ENCODE measurements around the gene CCS. TPM values are rescaled to one million over a fixed set of nuclear protein-coding genes. Genes with fewer than 3 reads are reported as not detected.

The CCS gene
- total and polyA plus RNA-seq, 10 donors: 32.8 to 161 (median 44.5) TPM

DNA sequence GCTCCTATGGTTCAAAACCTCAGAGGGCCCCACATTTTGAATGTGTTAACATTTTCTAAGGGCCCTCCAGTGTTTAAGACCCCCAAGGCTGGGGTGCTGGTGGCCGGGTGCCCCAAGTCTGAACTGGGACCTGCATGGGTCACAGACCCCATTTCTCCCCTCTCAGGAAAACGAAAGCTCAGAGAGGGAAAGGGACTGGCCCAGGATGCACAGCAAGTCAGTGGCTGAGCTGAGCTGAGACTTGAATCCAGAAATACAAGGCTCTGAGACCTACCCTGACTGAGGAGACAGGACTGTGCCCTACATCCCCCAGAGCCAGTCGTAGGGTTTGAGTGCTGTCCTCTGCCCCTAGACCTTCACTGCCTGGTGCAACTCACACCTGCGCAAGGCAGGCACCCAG is 42.1 kb upstream of the CCS start:
- no peak for DNase-seq
- 80 to 91% (median 87%) methylated on average over 3 to 4 of the region's 4 CpGs for WGBS, 5 donors
- no peak overlapping the region for H3K4me3 ChIP-seq
- peaks cover 5 to 16% (median 10%) of the 10 kb centered on the region in 6 donors for H3K4me1 ChIP-seq
- no peak for TF ChIP-seq POLR2A (IDR thresholded peaks at IDR 0.05)
- TF ChIP-seq POLR2AphosphoS5 (IDR thresholded peaks at IDR 0.05): no peak
- TF ChIP-seq, protein P1, sequence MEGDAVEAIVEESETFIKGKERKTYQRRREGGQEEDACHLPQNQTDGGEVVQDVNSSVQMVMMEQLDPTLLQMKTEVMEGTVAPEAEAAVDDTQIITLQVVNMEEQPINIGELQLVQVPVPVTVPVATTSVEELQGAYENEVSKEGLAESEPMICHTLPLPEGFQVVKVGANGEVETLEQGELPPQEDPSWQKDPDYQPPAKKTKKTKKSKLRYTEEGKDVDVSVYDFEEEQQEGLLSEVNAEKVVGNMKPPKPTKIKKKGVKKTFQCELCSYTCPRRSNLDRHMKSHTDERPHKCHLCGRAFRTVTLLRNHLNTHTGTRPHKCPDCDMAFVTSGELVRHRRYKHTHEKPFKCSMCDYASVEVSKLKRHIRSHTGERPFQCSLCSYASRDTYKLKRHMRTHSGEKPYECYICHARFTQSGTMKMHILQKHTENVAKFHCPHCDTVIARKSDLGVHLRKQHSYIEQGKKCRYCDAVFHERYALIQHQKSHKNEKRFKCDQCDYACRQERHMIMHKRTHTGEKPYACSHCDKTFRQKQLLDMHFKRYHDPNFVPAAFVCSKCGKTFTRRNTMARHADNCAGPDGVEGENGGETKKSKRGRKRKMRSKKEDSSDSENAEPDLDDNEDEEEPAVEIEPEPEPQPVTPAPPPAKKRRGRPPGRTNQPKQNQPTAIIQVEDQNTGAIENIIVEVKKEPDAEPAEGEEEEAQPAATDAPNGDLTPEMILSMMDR (IDR thresholded peaks at IDR 0.05 in 8 of 11, conservative IDR thresholded peaks at IDR 0.05 in 3 of 11): no peak
- peaks cover 0 to 10% (median 0%) of the 10 kb centered on the region in 7 donors for H3K27me3 ChIP-seq (replicated peaks in 1 of 7)
- intact Hi-C loops (cut with DNase I; ENCODE audit: low total_unique reads): no loop called here
- H3K36me3 ChIP-seq: no peaks in the 10 kb centered on the region
- no peak overlapping the region for H3K27ac ChIP-seq
- H3K9me3 ChIP-seq: no peaks in the 10 kb centered on the region

DNA sequence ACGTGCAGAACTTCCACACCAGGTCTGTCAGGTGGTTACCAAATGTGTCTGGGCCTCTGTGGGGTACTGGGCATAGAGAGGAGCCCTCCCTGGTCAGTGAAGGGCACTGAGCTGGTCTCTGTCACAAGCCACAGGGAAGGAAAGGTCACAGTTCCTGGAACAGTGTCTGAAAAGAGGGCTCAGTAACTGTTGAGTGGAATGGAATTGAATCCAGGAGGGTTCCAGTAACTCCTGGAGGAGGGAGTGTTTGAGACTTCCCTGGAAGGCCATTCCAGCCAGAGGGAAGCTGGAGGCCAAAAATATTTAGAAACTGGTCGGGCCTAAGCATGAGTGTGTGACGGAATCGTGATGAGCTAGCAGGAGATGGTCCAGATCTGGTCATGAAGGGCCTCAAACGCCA is 38.4 kb upstream of the CCS start:
- no peak for DNase-seq
- Histone ChIP-seq H3K27ac (no peak overlapping the region), H3K4me3 (no peak overlapping the region), H3K27me3 (replicated peaks in 1 of 7) (peaks cover 0 to 37% (median 0%) of the 10 kb centered on the region in 7 donors), H3K9me3 (no peaks in the 10 kb centered on the region), H3K4me1 (peaks cover 4 to 10% (median 8%) of the 10 kb centered on the region in 6 donors), H3K36me3 (no peaks in the 10 kb centered on the region)
- 69 to 92% (median 78%) methylated on average over 5 of the region's 5 CpGs for WGBS, 5 donors
- TF ChIP-seq, protein P1 (IDR thresholded peaks at IDR 0.05 in 8 of 11, conservative IDR thresholded peaks at IDR 0.05 in 3 of 11): no peak
- TF ChIP-seq POLR2A (IDR thresholded peaks at IDR 0.05) (no peak), POLR2AphosphoS5 (IDR thresholded peaks at IDR 0.05) (no peak)
- intact Hi-C loops (cut with DNase I; ENCODE audit: low total_unique reads): no loop called here

DNA sequence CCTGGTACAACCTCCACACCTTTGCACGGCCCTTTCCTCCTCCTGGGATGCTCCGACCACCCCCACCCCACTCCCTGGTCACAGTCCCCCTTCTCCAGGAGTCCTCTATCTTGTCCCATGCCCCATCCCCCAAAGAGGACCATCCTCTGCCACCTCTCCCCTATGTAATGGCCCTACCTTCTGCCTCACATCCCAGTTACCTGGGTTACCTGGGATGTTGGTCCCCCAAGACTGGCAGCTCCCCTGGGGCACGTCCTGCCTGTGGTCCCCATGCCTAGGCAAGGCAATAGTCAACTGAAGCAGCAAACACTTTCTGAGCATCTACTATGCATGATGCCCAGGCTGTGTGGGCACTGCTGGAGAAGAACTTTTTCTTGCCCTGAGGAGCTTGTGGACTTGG is 37.6 kb upstream of the CCS start:
- peaks cover 4 to 11% (median 8%) of the 10 kb centered on the region in 6 donors for H3K4me1 ChIP-seq
- no peak overlapping the region for H3K4me3 ChIP-seq
- intact Hi-C loops (cut with DNase I; ENCODE audit: low total_unique reads): no loop called here
- H3K9me3 ChIP-seq: no peaks in the 10 kb centered on the region
- TF ChIP-seq, protein P1 (IDR thresholded peaks at IDR 0.05 in 8 of 11, conservative IDR thresholded peaks at IDR 0.05 in 3 of 11): no peak
- TF ChIP-seq POLR2A (IDR thresholded peaks at IDR 0.05) (no peak), POLR2AphosphoS5 (IDR thresholded peaks at IDR 0.05) (no peak)
- WGBS, 5 donors: 51 to 73% (median 63%) methylated on average over 3 of the region's 3 CpGs
- H3K36me3 ChIP-seq: no peaks in the 10 kb centered on the region
- H3K27ac ChIP-seq: no peak overlapping the region
- no peak for DNase-seq
- H3K27me3 ChIP-seq (replicated peaks in 1 of 7): peaks cover 0 to 42% (median 0%) of the 10 kb centered on the region in 7 donors

DNA sequence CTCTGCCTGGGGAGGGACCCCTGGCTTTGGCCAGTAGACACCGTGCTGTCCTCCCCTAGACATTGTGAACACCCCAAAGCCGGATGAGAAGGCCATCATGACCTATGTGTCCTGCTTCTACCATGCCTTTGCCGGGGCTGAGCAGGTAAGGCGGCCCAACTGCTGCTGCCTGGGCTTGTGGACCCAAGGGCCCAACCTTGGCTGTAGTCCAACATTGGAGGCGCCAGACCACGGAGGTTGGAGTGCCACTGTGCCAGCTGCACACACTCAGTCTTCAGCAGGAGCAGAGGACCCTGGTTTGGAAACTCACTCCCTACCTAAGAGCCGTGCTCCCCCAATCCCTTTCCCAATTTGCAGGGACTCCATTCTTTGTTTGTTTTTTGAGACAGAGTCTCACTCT is 36.9 kb upstream of the CCS start:
- no peak for TF ChIP-seq POLR2AphosphoS5 (IDR thresholded peaks at IDR 0.05)
- TF ChIP-seq, protein P1 (IDR thresholded peaks at IDR 0.05 in 8 of 11, conservative IDR thresholded peaks at IDR 0.05 in 3 of 11): no peak
- no peak for TF ChIP-seq POLR2A (IDR thresholded peaks at IDR 0.05)
- peaks cover 0 to 42% (median 0%) of the 10 kb centered on the region in 7 donors for H3K27me3 ChIP-seq (replicated peaks in 1 of 7)
- peaks cover 4 to 11% (median 8%) of the 10 kb centered on the region in 6 donors for H3K4me1 ChIP-seq
- intact Hi-C loops (cut with DNase I; ENCODE audit: low total_unique reads): no loop called here
- no peak overlapping the region for H3K4me3 ChIP-seq
- 80 to 89% (median 82%) methylated on average over 4 to 7 of the region's 7 CpGs for WGBS, 5 donors
- H3K27ac ChIP-seq: no peak overlapping the region
- H3K36me3 ChIP-seq: no peaks in the 10 kb centered on the region
- DNase-seq: no peak
- no peaks in the 10 kb centered on the region for H3K9me3 ChIP-seq

Data from spleen (tissue), 11 donors.